Astrocyte of the spinal cord (primary cell): ENCODE data around the gene GNB3.

Experiments used
- DNase-seq: peaks from one replicate; pipeline ENCODE4 v3.0.0; 2011; ENCODE audit warnings: low read depth, low spot score
- H3K4me3 ChIP-seq: 2 replicates; pipeline ENCODE4 v1.5.1; 2011; ENCODE audit warnings: low read depth, mild to moderate bottlenecking, low read length, moderate library complexity
- in situ Hi-C: cut with HindIII; loops from 2 replicates; pipeline ENCODE4 v1.10.0; 2017; ENCODE audit warnings: low sequenced_read_pairs
- TF ChIP-seq, protein P1 (sequence below): IDR thresholded peaks from 2 replicates; pipeline ENCODE4 v1.5.1; 2012; ENCODE audit warnings: low read depth, mild to moderate bottlenecking, low read length, inconsistent platforms

Gene GNB3

GRCh38 chr12:6854036-6854435 lies 13.3 kb downstream of the GNB3 start:
- H3K4me3 ChIP-seq: no peak overlapping the region
- in situ Hi-C loops: no loop called here
- DNase-seq: no peak
- TF ChIP-seq, protein P1, sequence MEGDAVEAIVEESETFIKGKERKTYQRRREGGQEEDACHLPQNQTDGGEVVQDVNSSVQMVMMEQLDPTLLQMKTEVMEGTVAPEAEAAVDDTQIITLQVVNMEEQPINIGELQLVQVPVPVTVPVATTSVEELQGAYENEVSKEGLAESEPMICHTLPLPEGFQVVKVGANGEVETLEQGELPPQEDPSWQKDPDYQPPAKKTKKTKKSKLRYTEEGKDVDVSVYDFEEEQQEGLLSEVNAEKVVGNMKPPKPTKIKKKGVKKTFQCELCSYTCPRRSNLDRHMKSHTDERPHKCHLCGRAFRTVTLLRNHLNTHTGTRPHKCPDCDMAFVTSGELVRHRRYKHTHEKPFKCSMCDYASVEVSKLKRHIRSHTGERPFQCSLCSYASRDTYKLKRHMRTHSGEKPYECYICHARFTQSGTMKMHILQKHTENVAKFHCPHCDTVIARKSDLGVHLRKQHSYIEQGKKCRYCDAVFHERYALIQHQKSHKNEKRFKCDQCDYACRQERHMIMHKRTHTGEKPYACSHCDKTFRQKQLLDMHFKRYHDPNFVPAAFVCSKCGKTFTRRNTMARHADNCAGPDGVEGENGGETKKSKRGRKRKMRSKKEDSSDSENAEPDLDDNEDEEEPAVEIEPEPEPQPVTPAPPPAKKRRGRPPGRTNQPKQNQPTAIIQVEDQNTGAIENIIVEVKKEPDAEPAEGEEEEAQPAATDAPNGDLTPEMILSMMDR: no peak

DNA sequence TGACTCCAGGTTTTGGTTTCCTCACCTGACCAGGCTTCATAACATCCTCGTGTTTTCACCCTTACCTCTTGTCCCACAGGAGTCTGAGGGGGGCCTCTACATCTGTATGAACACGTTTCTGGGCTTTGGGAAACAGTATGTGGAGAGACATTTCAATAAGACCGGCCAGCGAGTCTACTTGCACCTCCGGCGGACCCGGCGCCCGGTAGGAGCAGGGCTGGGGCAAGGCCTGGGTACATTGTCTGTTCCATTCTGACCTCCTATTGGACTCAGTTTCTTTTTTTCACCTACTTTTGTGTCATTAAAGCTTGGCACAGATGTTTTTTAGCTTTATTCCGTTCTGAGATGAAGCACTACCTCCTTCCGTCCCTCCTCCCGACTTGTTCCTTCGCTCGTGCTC lies 14.6 kb downstream of the GNB3 start:
- in situ Hi-C loops: no loop called here
- DNase-seq: no peak
- TF ChIP-seq, protein P1: no peak

GRCh38 chr12:6858799-6859198 lies 18.1 kb downstream of the GNB3 start:
- in situ Hi-C loops: no loop called here
- H3K4me3 ChIP-seq: no peak overlapping the region
- TF ChIP-seq, protein P1: no peak
- no peak for DNase-seq

More for the DNA sequence above, 14.6 kb downstream of the GNB3 start:
- no peak overlapping the region for H3K4me3 ChIP-seq

DNA sequence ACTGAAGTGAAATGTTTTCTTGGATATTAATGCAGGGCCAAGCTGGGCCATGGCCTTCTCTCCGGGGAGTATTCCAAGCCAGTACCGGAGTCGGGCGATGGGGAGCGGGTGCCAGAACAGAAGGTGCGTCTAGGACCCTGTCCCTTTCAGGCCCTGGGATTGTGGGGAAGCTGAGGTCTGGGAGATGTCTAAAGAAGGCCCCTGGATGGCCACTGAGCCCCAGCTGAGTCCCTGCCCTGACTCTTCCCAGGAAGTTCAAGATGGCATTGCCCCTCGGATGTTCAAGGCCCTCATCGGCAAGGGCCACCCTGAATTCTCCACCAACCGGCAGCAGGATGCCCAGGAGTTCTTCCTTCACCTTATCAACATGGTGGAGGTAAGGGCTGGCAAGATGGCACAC lies 19.4 kb downstream of the GNB3 start:
- in situ Hi-C loops: no loop called here
- no peak overlapping the region for H3K4me3 ChIP-seq
- DNase-seq: no peak
- TF ChIP-seq, protein P1: no peak

DNA sequence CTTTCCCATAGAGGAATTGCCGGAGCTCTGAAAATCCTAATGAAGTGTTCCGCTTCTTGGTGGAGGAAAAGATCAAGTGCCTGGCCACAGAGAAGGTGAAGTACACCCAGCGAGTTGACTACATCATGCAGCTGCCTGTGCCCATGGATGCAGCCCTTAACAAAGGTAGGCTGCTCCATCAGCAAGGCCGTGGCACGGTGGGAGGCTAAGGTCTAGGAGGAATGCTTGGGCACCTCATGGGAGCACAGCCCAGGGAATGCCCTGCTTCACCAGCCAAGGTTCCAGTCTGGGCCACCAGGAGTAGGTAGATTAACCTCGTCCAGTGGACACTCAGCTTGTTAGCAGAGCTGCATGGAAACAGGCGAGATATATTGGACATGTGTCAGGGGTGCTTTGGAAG lies 20.2 kb downstream of the GNB3 start:
- in situ Hi-C loops: no loop called here
- no peak overlapping the region for H3K4me3 ChIP-seq
- TF ChIP-seq, protein P1: no peak
- no peak for DNase-seq

DNA sequence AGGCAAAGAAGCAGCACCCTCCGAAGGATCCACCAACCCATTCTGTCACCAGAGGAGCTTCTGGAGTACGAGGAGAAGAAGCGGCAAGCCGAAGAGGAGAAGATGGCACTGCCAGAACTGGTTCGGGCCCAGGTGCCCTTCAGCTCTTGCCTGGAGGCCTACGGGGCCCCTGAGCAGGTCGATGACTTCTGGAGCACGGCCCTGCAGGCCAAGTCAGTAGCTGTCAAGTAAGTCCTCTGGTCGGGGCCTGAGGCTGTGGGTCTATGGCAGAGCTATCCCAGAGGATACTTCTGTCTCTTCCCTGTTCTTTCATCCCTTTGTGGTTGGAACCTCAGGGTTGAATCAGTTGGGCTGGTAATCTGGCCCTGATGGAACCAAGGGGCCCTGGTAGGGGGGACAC lies 20.7 kb downstream of the GNB3 start:
- DNase-seq: no peak
- in situ Hi-C loops: no loop called here
- no peak overlapping the region for H3K4me3 ChIP-seq
- TF ChIP-seq, protein P1: no peak

DNA sequence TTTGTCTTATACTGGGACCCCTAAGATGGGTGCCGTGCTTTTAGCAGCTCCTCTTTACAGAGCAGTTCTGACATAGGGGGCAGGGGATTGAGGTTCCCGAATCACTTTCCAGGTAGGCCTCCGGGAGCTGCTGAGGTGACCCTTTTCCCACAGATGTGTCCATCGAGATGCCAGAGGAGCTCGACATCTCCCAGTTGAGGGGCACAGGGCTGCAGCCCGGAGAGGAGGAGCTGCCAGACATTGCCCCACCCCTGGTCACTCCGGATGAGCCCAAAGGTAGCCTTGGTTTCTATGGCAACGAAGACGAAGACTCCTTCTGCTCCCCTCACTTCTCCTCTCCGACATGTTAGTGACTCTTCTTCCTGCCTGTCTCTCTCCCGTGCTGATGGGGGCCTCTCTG lies 22.3 kb downstream of the GNB3 start:
- no peak overlapping the region for H3K4me3 ChIP-seq
- TF ChIP-seq, protein P1: no peak
- no peak for DNase-seq
- in situ Hi-C loops: no loop called here
